Measurements from ENCODE around the gene SKA1.

SKA1 gene, protein sequence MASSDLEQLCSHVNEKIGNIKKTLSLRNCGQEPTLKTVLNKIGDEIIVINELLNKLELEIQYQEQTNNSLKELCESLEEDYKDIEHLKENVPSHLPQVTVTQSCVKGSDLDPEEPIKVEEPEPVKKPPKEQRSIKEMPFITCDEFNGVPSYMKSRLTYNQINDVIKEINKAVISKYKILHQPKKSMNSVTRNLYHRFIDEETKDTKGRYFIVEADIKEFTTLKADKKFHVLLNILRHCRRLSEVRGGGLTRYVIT

GRCh38 chr18:50374753-50375391, at the start of gene SKA1:
SKA1 (plus strand) TSS chr18:50375046; CDS start chr18:50375831, 785 bp downstream.
- peak; percentile 95 for DNase-seq

DNA sequence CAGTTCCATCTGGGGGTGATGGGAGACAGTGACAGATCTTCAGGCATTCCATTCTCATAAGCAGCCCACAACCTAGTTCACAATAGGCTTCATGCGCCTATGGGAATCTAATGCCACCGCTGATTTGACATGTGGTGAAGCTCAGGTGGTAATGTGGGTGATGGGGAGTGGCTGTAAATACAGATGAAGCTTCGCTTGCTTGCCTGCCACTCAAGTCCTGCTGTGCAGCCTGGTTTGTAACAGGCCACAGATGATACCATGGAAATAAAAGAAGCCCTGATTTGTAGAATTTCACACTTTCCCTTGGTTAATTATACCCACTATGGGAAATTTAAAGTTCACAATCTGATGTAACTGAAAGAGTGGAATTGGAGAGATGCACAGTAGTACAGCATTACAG, 46.9 kb upstream of the SKA1 start:
- no peak for DNase-seq

DNA sequence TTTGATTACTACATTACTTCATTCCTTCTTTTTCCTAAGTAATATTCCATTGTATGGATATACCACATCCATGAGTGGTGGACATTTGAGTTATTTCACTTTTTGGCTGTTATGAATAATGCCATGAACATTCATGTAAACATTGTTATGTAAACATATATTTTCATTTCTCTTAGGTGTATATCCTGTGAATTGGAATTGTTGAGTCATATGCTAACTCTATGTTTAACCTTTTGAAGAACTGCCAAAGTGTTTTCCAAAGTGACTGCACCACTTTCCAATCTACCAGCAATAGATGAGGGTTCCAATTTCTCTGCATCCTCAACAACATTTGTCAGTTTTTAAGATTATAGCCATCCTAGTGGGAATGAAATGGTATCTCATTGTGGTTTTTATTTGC, 44.7 kb upstream of the SKA1 start:
- DNase-seq, result no peak

DNA sequence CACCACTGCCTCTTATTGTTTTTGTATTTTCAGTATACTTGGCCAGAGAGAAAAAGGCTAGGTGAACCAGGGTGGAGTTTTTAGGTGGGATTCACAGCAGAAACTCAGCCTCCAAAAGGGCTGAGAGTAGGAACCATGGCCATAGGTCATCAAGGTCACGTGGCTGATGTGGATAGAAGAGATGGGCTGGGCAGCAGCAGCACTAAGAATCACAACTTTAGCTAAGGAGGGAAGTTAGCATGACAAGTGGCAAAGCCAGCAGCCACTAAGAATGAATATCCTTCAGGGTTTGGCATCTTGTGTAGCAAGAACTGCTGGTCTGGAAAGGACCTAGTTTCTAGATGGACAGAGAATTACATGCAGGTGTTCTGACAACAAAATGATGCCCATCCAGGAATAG, 43.2 kb upstream of the SKA1 start:
- no peak for DNase-seq

- no peak for DNase-seq
Measured at GRCh38 chr18:50334546-50335152, 40.2 kb upstream of the SKA1 start.

- DNase-seq, result no peak
Measured at GRCh38 chr18:50338122-50338521, 36.7 kb upstream of the SKA1 start.

DNA sequence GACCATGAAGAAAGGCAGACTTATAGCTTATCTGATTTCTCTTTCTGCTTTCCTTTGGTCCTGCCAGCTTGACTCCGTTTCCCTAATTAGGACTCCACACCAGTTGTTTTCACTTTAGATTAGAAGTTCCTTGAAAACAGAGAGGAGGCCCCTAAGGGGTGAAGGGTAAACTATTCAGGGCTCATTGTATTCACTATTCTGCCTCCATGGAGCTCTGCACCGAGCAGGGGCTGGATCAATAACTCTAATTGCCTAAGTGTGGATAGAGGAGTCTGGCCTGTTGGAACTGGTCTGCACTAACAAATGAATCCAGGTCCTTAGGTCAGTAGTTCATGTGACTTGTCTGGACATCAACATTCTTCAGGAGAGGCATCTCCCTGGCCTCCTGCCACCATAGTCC, 36.1 kb upstream of the SKA1 start:
- no peak for DNase-seq

DNA sequence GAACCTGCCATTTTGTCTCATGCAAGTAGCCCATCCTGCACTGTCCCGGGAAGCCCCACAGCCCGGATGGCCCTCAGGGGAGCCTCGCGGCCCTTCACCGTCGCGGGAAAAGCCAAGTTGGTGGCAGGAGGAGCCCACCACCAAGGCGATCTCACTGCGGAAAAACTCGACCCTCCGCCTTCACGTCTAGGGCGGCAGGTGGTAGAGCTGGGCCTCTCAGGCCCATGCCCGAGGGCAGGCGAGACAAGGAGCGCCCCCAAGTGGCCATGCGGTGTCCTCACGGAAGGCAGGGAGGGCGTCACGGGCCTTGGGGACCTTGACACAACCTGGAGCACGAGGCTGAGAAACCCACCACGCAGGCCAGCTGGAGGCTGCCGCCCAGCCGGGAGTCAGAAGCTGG, 34.8 kb upstream of the SKA1 start:
- no peak for DNase-seq

DNA sequence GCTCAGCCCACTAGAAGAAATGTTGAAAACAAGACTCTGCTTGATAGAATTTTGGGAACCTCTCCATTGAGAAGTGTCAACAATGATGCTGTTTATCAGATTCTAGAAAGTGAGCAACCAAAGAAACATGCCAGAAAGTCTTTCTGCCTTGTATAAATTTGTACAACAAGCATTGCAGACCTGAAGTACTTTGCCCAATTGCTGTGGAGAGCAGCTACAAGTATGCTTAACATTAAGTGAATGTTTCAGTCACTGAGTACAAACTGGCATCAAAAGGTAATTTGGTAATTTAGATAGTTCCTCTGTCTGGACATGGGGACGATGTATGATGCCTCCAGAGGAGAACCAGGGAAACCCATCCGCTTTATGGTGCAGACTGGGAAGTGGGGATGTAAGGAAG, 33.4 kb upstream of the SKA1 start:
- no peak for DNase-seq

- no peak for DNase-seq
Measured at GRCh38 chr18:50350699-50351098, 24.1 kb upstream of the SKA1 start.

DNA sequence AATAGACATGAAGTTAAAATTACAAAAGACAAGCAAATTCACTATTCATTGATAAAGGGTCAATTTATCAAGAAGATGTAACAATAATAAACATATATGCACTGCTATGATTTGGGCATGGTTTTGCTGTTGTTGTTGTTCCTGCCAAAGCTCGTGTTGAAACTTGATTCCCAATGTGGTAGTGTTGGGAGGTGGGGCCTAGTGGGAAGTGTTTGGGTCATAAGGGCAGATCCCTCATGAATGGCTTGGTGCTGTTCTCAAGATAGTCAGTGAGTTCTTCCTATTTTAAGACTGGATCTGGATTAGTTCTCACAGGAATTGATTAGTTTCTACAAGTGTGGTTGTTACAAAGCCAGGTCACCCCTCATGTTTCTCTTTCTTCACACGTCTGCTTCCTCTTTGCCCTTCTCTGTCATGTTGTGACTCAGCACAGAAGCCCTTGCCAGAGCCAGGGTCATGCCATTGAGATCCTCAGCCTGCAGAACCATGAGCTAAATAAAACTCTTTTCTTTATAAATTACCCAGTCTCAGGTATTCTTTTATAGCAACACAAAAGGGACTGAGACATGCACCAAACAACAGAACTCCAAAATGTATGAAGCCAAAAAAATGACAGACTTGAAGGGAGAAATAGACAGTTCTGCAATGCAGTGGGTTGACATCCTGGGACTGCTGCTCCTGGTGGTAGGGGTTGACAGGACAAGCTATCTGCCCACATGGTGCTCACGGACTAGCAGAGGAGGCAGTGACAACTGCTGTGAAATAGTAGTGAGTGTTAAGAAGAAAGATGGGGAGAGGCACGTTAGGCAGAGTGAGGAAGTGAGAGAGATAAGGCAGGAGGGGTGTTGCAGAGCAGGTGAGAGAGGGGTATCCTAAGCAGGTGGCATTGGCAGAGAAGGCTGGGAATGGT, 18.6 kb upstream of the SKA1 start:
- DNase-seq, result peak; percentile 59

- DNase-seq, result no peak
Measured at GRCh38 chr18:50358844-50359243, 16.0 kb upstream of the SKA1 start.

DNA sequence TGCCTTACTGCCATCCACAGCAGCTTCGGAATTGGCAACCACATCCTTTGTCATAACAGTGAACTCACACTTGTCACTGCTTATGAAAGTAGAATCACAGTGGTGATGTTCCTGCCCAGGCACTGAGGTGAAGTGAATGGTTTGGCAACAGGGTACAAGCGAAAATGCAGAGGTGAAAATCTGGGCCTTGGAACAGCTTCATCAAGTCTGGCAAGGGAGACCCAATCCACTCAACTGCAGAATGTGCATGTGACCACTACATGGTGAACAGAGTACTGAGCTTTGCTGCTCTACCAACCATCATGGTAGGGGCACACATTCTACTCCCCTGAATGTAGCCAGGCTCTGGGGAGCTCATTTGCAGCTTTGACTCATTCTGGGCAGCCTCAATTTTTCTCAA, 15.0 kb upstream of the SKA1 start:
- DNase-seq, result no peak

DNA sequence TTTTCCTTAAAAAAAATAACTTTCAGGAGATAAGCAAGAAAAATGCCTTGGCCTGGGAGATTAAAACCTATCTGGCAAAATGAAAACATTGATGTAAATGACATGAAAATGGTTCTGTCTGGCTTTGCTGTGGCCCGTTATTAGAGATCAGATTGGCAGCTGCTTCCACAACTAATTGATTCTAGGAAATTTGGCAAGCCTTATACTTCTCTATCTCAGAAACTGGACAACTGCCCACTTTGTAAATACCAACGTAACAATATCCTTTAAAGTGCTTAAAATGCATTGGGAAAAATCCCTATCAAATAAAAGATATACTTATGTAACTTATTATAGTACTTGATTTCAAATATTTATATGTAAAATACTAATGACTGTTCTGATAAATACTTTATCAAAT, 14.2 kb upstream of the SKA1 start:
- DNase-seq, result no peak

- DNase-seq, result no peak
Measured at GRCh38 chr18:50369672-50370071, 5.2 kb upstream of the SKA1 start.

GRCh38 chr18:50372743-50373142, 2.1 kb upstream of the SKA1 start:
- no peak for DNase-seq

DNA sequence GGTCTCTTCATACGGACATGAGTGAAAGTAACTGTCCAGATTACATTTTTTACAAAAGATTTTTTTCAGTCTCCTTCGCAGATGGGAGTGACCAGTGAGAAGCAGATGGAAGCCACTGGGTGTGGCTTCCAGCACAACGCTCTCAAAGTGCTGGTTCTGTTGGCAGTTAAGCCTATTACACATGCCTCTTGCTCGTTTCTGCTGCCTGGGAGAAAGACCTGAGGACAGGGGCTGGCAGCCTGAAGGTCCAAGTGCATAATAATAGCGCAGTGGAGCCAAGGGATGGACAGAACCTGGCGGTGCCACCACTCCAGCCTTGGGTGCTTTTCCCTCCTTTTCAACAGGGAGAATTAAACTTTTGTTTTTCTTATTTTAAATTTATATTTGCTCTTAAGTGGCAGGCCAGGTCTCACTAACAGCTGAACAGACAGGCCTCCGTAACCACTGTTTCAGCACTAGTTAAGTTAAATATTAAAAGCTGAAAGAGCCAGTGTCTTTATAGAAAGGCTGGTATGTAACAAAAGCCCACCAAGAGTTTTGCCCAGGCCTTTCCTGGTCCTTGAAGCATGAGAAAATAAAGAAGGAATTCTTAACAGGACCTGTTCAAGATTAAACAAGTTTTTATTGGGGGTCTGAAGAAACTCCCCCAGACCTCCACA, 1.2 kb upstream of the SKA1 start:
- DNase-seq, result no peak

- DNase-seq, result no peak
Measured at GRCh38 chr18:50374220-50374752, 560 bp upstream of the SKA1 start.

DNA sequence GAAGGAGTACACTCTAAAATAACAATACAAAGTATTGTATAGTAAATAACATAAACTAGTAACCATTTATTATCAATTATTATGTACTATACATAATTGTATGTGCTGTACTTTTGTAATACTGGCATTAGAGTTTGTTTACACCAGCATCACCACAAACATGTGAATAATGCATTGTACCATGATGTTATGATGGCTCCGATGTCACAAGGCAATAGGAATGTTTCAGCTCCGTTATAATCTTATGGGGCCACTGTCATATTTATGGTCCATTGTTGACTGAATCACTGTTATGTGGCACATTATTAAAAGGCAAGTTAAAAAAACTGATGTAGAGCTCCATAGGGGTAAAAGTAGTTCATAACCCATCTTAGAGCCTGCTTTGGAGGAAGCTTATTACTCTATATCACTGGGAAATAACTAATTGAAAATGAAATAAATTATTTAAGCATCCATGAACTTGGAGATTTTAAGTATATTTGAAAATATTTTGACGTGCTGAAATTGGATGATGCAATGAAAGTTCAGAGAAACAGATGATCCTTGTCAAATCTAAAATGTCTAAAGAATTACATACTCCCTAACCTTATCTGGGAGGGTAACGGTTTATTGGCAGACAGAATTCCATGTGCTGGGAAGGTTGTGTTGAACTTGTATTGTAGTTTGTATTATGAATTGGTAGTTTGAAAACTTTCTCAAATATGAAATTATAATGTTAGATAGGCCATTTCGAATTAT, 2.4 kb downstream of the SKA1 start:
- no peak for DNase-seq

DNA sequence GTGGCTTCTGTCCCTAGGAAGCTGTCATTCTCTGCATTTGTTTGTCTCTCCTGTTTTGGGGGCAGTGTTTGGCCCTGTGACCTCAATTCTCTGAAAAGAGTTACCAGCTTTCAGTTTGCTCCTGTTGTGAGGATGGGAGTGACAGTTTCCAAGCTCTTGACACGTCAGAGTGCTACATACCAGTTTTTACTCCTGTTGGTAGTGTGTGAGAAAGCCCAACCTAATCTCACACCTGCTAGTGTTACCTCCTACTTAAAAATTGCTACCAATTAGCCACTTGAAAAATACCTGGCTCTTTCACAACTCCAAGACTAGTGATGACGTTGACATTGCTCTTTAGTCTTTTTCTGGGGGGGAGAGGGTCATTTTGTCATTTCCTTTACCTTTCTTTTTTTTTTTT, 14.1 kb downstream of the SKA1 start:
- DNase-seq, result no peak

- DNase-seq, result no peak
Measured at GRCh38 chr18:50393802-50394201, 19.0 kb downstream of the SKA1 start.

DNA sequence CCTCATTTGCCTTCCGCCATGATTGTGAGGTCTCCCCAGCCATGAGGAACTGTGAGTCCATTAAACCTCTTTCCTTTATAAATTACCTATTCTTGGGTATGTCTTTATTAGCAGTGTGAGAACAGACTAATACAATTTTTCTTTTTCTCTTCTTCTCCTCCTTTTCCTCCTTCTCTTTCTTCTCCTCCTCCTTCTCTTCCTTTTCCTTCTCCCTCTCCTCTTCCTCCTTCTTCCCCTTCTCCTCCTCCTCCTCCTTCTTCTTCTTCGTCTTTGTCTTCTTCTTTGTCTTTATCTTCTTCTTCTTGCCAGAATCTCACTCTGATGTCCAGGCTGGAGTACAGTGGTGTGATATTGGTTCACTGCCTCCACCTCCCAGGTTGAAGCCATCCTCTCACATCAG, 20.2 kb downstream of the SKA1 start:
- no peak for DNase-seq
